GM21447 (cell line): ENCODE results near the gene KCNH1.

Source experiments
- ATAC-seq: cut with Tn5 transposase; IDR thresholded peaks from one replicate; pipeline ENCODE4 v1.9.1; 2021; ENCODE audit not compliant: unreplicated experiment

KCNH1 gene

DNA sequence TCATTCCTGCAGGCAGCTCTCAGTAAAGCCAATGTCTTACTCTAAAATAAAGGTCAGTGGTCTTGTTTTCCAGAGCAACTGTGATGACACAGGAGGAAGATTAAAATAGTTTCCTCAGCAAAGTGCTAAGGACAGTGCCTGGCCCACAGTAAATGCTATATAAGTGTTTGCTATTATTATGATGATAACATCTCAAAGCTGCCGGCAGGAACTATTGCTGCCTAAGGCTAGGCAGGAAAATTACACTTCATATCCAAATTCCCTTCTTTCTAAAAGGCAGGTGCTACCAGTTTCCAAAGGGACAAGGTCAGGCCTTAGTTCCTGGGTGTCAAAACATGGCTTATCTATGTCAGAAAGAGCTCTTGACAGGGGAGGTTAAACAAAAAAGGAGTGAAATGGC, 403.9 kb downstream of the KCNH1 start:
- ATAC-seq: no peak

DNA sequence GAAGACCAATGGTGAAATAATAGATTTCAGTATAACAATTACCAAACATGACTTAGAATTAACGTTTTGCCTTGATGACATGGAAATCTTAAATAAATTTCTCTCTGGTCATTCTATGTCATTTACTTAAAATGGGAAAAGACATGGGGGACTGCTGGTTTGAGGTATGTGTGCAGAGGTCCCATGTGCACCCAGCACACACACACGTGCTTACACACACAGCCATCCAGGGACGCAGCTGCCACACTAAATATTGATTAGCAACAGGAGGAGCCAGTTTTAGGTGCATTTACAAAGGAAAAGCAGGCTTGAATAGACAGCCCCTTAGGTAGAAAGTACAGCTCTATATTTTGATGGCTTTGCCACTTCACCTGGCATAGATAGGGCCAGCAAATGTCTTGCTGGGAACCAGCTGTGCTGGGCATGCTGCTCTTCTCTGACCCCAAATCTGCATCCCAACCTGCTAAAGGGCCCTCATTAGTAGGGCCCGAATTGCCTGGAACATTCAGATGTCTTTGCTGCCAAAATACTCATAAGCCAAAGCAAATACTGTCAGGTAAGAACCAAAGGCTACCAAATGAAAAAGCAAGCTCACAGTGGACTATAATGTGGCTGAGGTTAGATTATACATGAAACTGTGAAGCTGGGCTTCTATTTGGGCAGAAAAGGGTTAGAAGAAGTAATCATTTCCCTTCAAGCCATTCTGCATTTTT, 405.4 kb downstream of the KCNH1 start:
- no peak for ATAC-seq

DNA sequence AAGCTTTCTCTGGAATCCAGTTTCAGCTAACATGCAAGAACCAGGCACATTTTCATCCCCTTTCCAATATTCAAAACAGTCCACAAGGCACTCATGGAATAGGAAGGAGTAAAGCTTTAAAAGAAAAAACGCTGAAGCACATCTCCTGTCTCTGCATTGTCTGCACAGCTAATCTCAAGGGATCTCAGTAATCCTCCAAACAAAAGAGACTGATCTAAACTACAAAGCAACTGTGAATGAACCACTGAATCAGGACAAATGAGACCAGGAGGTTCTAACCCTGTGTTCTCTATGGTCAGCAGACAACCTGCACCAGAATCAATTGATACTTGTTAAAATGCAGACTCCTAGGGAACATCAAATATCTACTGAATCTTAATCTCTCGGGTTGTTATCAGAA, 406.2 kb downstream of the KCNH1 start:
- ATAC-seq: no peak

DNA sequence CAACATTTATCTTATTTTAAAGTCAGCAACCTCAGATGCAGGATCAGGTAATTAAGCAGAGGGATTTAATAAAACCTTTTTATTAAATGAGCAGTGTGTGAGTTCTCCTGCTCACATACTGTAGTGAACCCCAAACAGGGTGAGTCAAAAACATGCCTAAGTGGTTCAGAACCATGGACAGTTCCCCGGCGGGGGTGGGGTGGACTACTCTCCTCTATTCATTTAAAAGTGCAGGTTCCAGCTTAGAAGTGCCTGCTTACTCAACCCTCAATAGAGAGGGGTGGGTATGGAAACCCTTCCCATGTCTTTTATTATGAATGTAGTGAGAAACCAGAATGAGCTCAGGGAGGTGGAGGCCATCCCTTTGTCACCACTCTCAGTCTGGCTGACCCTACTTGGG, 407.3 kb downstream of the KCNH1 start:
- no peak for ATAC-seq

DNA sequence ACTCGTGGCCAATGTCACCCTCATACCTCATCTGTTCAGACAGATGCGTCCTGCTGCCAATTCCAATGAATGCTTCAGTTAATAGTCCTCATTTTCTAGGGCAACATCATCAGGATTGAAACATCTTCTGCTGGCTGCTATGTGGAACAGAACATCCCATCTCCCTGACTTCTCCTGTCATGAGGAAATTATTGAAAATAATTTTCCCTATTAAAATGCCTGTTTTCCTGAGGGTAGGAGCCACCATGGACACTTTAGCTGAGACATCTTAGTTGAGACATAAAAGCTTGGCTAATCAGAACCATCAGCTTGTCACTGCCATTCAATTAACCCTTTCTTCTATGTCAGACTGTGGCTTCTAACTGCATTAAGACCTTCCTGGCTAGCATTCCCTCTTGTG, 409.2 kb downstream of the KCNH1 start:
- ATAC-seq: no peak

DNA sequence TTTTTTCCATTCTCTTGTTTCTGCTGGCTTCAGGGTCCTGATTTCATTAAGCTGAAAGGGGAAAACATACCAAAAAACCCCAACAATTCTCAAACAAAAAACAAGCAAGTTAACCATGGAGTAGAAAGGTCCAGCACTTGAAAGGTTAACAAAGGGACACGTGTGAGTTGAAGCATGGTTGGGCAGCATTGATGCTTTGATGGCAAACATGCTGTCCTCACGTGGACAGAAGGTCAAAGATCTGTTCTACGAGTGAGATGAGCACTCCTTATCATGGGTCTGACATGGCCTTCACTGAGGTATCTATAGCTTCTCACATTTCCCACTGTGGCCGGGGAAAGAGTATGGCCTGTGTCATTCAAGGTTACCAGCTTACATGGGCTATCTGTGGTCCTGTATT, 410.3 kb downstream of the KCNH1 start:
- ATAC-seq: no peak

DNA sequence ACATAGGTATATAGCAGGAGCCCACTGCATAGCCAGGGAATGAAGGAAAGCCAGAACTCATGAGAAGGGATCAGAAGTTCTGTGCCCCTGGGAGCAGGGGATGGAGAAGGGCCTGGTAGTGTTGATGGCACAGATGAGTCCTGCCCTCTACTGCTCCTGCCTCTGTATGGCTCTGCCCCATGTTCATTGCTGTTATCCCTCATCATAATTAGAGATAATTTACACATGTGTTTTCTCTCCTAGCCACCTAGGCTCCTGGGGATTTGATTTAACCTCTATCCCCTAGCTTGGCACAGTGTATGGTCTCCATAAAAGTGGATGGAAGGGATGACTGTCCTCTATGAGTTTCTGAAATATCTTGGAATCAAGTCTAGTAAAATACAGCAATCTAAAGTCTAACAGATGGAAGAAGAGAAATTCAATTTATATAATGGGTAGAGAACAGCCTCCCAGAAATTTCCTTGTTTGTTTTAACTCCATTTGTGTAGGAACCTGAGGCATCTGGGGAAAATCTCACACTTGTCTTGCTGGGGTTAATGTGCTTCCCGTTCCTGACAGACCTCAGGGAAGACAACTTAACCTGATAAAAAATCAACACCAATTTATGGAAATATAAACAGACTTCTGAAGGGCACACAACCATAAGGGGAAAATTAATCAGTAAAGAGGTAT, 411.4 kb downstream of the KCNH1 start:
- no peak for ATAC-seq

DNA sequence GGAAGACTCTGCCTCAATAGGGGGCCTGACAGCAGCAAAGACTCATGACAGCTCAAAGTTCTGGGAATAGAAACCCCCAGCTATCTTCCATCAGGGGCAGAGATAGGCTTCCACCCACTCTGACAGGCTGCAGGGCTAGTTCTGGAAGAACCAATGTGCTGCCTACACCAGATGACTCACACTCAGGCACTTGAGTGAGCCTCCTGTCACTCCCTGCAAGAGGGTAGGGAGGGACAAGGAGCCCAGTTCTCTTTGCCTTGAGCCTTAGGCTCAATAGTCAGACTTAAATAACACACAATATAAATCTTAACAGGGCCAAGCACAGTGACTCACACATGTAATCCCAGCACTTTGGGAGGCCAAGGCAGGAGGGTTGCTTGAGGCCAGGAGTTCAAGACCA, 418.9 kb downstream of the KCNH1 start:
- ATAC-seq: no peak

DNA sequence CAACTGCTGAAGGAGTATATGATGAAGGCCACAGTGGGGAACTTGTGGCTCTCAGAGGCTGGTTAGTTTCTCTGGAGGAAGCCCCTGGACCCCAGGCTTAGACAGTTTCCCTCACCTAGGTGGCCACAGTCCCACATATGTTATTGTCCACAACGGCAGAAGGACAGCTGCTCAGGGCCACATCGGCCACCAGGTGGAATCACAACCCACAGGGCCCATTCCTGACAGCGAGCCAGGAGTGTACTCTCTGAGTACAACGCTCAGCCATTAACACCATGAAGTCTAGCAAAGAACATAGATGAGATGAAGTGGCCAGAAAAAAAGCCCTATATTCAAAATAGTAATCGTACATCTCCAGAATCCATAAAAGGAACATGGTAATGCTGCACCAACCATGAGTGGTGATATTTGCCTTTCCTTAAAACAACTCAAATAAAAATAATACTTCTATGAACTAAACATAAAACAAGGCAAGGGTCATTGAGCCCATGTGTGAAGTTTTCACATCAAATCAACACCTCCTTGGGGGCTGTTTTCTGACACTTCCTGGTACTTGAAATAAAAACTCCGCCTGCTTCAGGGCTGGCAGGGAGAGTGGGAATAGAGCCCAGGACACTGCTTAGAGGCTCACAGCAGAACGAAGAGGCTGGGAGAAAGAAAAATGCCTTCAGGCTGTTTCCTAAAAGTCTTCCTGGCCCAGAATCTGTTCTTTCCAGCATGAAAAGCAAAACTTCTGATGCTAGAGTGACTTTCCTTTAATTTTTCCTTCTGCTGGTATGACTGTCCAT, 421.9 kb downstream of the KCNH1 start:
- no peak for ATAC-seq

DNA sequence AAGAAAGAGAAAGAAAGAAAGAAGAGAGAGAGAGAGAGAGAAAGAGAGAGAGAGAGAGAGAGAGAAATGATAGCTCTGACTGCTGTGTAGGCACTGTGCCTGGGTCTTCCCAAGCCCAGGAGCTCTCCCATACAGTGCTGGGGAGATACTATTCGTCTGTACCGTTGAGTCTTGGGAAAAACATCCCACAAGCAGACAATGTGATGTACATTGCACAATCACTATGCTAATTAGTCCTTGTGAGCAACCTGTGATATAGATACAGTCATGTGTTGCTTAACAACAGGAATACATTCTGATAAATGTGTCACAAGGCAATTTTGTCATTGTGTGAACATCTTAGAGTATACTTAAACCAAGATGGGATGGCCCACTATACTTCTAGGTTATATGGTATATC, 424.2 kb downstream of the KCNH1 start:
- ATAC-seq: no peak

DNA sequence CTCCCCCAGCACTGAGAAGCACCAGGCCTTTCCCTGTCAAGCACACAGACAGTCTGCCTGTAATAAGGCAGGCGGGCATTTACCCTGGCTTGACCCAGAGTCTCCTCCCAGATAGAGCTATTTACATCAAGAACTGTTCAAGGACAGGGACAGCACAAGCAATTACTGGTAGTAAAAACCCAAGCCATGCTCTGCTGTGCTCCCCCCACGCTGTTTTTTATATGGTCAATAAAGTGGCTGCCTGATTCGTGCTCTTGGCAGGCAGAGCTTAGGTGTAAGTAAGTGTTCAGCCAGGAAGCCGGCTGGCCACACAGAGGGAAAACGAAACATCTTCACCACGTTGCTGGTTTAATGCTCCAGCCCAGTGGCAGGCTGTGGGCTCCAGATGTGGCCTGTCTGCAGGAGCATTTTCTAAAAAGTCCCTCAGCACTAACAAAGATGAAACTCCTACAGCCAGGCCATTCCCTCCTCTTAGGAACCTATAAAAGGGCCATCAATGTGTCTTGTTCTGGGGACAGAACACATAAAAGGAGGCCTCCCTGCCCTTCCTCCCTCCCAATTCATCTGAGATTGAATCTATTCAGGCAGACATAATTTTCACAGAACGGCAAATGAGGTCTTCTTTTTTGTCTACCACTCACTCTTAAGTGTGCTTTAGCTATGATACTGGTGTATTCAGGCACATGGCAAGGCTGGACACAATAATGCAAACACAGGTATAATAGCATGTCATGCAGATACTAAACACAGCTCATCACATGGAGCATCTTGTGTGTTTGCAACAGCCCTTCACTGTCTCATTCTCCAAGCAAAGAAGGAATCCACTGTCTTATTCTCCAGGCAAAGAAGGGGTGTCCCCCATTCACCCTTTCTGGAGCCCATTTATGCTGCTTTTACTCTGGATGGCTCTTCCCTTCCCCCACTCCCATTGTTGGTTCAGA, 426.4 kb downstream of the KCNH1 start:
- ATAC-seq: no peak

DNA sequence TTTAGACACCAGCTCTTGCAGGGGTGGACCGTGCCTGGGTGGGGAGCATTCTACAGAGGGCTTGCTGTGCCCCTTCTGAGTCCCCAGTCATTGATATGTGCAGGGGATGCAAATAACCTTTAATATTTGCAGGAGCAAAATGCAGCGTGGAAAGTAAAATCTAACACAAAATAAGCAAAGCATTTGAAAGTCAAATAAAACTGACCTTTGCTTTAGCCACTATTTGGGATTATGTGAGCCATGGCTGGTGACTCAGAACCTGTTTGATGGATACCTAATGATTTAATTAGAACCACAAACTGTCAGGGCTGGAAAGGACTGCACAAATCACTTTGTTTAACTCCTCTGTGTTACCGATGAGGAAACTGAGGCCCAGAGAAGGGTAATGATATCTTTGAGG, 427.7 kb downstream of the KCNH1 start:
- ATAC-seq: no peak

DNA sequence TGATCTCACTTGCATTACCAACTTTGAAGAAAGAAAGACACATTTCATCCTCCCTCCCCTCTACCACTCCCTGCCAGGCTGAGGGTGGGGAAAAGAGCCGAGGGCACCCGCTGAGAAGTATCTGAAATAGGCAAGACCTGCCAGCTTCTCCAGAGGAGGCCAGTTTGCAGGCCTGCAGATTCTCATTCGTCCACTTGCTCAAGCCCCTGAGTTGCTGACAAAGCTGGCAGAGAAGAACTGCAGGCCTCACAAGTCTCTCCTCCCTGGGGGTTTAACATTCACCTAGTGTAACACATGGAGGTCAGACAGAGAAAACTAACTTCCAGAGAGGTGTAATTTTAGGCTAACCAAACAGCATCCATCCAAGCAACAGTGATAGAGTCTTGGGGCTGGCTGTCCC, 428.9 kb downstream of the KCNH1 start:
- ATAC-seq: no peak

DNA sequence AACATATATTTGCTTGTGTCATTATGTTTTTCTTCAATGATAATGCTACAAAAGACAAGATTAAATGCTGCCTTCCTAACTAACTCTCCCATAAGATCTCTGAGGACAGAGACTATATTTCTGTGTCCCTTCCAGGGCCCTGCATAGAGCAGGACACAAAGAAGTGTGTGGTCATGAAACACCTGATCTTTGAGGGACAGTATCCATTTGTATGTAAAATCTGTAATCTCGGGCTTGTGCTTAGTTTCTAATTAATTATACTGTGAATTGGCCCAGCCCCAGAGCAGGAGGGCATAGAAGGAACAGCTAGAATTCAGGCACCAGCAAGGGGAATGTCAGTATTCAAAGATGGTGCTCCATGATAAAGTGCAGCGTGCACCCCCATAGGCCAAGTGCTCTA, 430.4 kb downstream of the KCNH1 start:
- no peak for ATAC-seq

DNA sequence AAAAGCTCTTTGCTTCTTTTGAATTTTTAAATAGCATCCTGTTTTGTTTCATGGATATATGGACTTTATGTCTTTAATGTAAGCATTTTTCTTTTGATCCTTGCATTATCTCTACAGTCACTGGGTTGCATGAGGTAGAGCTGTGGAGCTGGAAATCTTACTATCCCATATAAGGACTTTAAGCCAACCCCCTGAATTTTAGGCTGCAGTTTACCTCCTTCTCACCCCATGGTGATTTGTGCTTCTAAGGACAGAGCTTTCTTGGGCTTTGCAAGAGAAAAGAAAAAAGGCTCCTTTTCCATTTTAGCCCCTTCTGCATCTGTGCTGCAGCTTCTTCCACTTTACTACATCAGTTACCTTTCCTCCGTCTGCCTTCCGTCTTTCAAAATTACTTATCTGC, 431.4 kb downstream of the KCNH1 start:
- ATAC-seq: no peak

DNA sequence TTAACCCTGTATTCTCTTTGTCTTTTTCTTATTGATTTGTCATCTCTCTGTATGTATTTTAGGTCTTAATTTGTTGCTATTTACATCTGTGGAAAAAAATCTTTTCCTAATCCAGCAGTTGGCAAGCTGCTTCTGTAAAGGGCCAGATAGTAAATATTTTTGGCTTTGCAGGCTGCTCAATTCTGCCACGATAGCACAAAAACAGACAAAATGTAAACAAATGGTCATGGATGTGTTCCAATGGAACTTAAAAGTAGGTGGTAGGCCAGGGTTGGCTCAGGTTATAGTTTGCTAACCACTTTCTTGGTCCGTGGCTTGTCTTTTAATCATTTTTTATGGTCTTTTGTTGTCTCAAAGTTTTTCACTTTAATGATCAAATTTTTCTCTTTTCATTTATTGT, 433.4 kb downstream of the KCNH1 start:
- ATAC-seq: no peak

DNA sequence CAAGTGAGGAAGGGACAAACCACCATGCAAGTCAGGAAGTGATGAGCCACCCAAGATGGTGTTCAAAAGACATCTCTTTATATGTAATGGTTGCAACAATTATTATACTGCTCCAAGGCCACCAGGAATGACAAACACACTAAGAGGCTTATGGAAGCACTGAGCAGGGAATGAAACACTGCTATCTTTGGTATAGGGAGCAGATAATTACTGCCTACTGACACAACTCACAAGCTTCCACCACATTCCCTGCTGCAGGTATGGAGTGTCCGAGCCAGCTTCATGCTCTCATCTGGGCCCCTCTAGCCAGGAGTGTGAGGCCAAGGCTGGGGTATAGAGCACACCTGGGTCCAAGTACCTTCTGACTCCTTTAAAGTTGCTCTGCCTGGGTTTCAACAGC, 433.9 kb downstream of the KCNH1 start:
- ATAC-seq: no peak

DNA sequence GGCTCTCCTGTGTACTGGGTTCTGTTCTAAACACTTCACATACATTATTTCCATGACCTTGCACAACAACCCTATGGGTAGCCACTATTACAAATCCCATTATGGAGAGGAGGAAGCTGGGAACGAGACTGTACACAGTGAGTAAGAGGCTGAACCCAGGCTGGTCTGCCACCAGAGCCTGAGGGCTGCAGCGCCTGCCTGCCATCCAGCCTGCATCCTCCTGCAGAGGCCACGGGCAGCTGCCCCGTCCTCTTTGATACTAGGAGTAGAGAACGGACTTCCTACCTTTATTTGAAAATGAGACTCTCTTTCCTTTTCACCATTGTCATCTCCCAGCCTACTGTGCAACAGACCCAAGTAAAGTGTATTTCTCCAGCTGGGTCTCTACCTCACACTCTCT, 435.3 kb downstream of the KCNH1 start:
- no peak for ATAC-seq

DNA sequence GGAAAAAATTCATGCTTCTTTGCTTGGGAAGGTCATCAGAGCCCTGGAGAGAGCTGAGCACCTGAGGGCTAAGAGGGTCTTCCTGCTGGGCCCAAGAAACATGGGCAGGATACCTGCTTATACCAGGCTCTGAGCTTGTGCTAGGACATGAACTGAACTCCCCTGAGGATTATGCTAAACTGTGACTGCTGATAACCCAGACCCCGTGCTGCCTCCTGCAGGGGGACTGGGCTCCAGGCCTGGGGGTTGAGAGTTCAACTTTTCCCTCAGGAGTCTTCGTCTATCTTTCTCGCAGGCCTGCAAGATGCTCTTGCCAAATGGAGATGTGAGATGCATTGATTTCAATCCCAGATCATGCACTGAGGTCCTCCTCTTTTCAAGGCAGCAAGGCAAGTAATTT, 436.8 kb downstream of the KCNH1 start:
- ATAC-seq: no peak

DNA sequence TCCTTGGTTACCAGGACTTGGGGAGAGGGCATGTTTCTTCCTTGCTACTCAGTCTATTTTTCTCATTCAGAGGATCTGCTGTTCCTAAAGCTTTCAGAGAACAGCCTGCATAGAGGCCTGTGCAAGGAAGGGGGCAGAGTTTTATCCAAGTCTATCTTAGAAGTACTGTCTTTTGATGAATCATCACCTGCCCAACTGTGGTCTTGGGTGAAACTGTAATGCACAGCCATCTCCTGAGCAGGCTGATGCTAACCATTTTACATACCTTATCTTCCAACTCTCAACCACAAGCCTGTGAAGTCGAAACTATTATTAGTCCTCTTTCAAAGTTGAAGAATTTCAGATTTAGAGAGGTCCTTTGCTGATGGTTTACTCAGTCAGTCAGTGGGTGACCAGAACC, 437.2 kb downstream of the KCNH1 start:
- ATAC-seq: peak; percentile 96

DNA sequence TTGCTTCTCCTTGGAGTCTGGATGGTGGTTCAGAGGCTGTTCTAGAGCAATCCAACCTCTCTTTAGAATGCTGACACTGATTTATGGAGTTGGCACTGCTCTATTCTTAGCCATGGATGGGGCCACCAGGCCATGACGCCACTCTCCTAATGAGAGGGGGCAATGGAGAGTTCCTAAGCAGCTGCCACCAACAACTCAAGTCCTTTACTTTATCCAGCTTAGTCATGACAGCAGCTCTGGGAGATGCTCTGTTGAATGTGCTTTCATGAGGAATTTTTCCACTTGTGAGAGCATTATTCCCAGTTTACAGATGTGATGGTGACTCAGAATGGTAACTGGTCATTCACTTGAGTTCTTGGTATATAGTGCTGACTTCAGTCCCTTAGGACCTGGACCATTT, 438.9 kb downstream of the KCNH1 start:
- ATAC-seq: no peak
